Pancreas (tissue), 10 donors: Measurements from ENCODE around the gene C13orf42. TPM values are rescaled to one million over a fixed set of nuclear protein-coding genes. Genes with fewer than 3 reads are reported as not detected.
A peak's percentile ranks its signal among the peaks of the same experiment; 100 is the strongest.

Source experiments
- ATAC-seq, 4 donors: fragments of 200-7000 bp; cut with Tn5 transposase; one replicate each; pipeline versions ENCODE4 v1.8.0 to v1.9.1; 2020; ENCODE audit warnings: mild to moderate bottlenecking in 4 of 4, moderate library complexity in 4 of 4
- DNase-seq, 6 donors: peaks; one replicate each; pipeline ENCODE4 v3.0.0-alpha.2; 2020
- FAIRE-seq: peaks from 2 replicates; lab custom pipeline; 2012; peaks lifted over from hg19 to GRCh38; lab: Jason Lieb, UNC
- H3K27ac ChIP-seq, 4 donors: fragments of 200-600 bp; sonication (generic); 1 replicate in 3 of 4; 2 replicates in 1 of 4; pipeline versions ENCODE4 v1.5.0 to v1.8.0; 2020
- H3K27me3 ChIP-seq, 4 donors: fragments of 200-600 bp; one replicate each; pipeline ENCODE4 v1.8.0; 2021
- H3K36me3 ChIP-seq, 3 donors: fragments of 200-600 bp; sonication (generic) in 1 of 3; one replicate each; pipeline versions ENCODE4 v1.5.0 to v1.8.0; 2020 to 2021
- H3K4me1 ChIP-seq, 3 donors: fragments of 200-600 bp; one replicate each; pipeline ENCODE4 v1.8.0; 2021
- H3K4me3 ChIP-seq, 4 donors: fragments of 200-600 bp; sonication (generic) in 2 of 4; one replicate each; pipeline versions ENCODE4 v1.5.0 to v1.8.0; 2020 to 2021
- H3K9me3 ChIP-seq, 4 donors: fragments of 200-600 bp; one replicate each; pipeline ENCODE4 v1.8.0; 2021
- WGBS, 2 donors: extraction: QIAGEN DNeasy Blood & Tissue Kit; methylation state at CpG; one replicate each; pipeline ENCODE4 v1.1.7; 2013; 5-methylcytosine and 5-hydroxymethylcytosine counted together
- intact Hi-C, 3 donors: fragments of 100-400 bp; cut with DNase I; formaldehyde crosslinking; loops; one replicate each; pipeline versions ENCODE4 v1.11.1 to v1.14.2; 2022
- polyA plus RNA-seq, 2 donors: library from polyadenylated mRNA; stranded (reverse); fragments of 200-250 nt; gene quantifications; one replicate each; pipeline ENCODE4 v1.2.3, GENCODE V29; 2013
- total RNA-seq, 6 donors: library from RNA; stranded (reverse); fragmentation: NEBNext Ultra II Directional in 4 of 6; extraction: Animal tissue kit (Norgen Biotek cat#: 25700) in 4 of 6; gene quantifications; one replicate each; pipeline versions ENCODE4 v1.2.1 to v1.2.4, GENCODE V29; 2021 to 2023
- TF ChIP-seq, protein P1 (sequence below), 4 donors: fragments of 200-600 bp; sonication (generic) in 3 of 4; IDR thresholded peaks; one replicate each; pipeline versions ENCODE4 v1.5.0 to v1.8.0; 2021; ENCODE audit warnings: antibody characterized with exemption in 4 of 4
- donor health status: healthy with polysubstance abuse.
- donor health status: DM: no; HTN: no; CAD: no; lungs with moderate emphysema.
- donor health status: DM: no; HTN: no; CAD: no.
- donor health status: control.
- donor health status: control.
- donor health status: Bipolar disorder and iron deficiency.
- donor health status: DM: yes; HTN: yes; CAD: no.
- donor health status: DM: no; HTN: no; CAD: no.
- donor health status: DM: no; HTN: no; CAD: no.
- donor health status: DM: yes; HTN: yes; CAD: no.

The C13orf42 gene
- total and polyA plus RNA-seq, 8 donors = not detected

DNA sequence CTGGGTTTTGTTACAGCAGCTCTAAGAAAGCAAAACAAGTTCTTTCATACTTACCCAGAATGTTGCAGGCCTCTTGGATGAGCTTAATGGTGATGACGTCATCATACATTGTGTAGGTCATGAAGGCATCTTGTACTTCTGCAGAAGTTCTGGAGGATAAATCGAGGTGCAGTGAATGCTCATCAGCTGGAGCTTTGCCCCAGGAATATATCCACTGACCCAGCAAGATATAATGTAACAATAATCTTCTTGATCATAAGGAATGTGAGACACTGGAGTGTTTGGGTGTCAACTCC, 63.0 kb downstream of the C13orf42 start:
- peaks cover 0 to 5% (median 5%) of the 10 kb centered on the region in 3 donors for H3K4me1 ChIP-seq
- no peak overlapping the region for H3K27ac ChIP-seq
- no peak overlapping the region for H3K4me3 ChIP-seq
- no peaks in the 10 kb centered on the region for H3K9me3 ChIP-seq
- DNase-seq = no peak
- no peak for FAIRE-seq
- ATAC-seq = no peak
- WGBS, 2 donors = 90 to 98% methylated on average over 2 of the region's 2 CpGs
- intact Hi-C loops = no loop called here
- H3K27me3 ChIP-seq = no peaks in the 10 kb centered on the region
- no peaks in the 10 kb centered on the region for H3K36me3 ChIP-seq
- TF ChIP-seq, protein P1, sequence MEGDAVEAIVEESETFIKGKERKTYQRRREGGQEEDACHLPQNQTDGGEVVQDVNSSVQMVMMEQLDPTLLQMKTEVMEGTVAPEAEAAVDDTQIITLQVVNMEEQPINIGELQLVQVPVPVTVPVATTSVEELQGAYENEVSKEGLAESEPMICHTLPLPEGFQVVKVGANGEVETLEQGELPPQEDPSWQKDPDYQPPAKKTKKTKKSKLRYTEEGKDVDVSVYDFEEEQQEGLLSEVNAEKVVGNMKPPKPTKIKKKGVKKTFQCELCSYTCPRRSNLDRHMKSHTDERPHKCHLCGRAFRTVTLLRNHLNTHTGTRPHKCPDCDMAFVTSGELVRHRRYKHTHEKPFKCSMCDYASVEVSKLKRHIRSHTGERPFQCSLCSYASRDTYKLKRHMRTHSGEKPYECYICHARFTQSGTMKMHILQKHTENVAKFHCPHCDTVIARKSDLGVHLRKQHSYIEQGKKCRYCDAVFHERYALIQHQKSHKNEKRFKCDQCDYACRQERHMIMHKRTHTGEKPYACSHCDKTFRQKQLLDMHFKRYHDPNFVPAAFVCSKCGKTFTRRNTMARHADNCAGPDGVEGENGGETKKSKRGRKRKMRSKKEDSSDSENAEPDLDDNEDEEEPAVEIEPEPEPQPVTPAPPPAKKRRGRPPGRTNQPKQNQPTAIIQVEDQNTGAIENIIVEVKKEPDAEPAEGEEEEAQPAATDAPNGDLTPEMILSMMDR (IDR thresholded peaks at IDR 0.05) = no peak

DNA sequence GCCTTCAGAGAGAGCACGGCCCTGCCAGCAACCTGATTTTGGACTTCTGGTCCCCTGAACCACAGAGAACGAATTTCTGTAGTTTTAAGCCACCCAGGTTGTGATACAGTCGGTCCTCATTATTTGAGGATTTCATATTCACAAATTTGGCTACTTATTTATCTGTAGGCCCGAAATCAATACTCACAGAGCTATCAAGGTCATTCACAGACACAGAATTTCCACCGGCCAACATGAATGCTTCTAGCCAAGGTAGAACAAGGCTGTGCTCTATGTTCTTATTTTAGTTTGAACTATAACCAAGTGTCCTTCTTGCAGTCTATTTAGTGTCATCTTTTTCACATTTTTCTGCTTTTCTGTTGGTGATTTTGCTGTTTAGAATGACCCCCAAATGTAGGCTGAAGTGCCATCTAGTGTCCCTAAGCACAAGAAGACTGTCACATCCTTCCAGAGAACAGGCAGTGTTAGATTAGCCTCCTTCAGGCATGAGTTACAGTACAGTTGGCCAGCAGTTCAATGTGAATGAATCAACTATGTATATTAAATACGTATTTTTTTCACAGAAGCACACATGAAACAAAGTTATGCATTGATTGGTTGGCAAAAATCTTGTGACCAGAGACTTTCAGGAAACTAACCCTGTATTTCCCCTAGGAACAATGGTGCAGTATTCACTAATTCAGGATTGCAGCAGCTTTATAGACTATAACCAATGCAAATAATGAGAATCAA, 63.5 kb downstream of the C13orf42 start:
- Histone ChIP-seq H3K27ac (no peak overlapping the region), H3K27me3 (no peaks in the 10 kb centered on the region), H3K9me3 (no peaks in the 10 kb centered on the region), H3K4me1 (peaks cover 0 to 5% (median 5%) of the 10 kb centered on the region in 3 donors), H3K36me3 (no peaks in the 10 kb centered on the region), H3K4me3 (no peak overlapping the region)
- 39 to 42% methylated on average over 6 of the region's 6 CpGs for WGBS, 2 donors
- intact Hi-C loops = no loop called here
- TF ChIP-seq, protein P1 (IDR thresholded peaks at IDR 0.05) = no peak
- ATAC-seq (peak in 3 of 4 donors; percentile 40 to 72 (median 56)), DNase-seq (no peak), FAIRE-seq (no peak)

DNA sequence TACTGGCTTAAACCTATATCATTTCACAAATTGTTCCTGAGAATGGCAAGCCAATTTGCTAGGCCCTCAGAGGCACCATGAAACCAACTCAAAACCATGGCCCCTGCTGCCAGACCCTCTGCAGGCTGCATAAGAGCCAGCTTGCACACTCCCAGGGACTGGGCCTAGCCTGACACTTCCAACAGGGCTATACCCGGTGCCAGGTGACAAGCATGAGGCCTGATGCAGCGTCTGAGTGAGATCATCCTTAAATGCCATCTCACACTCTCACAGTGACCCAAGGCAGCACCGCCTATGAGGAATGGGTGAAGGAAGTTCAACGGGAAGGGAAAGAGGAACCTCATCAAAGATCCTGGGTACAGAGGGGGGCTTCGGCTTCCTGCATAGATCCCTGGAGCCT, 65.6 kb downstream of the C13orf42 start:
- H3K4me3 ChIP-seq = no peak overlapping the region
- TF ChIP-seq, protein P1 (IDR thresholded peaks at IDR 0.05) = no peak
- no peaks in the 10 kb centered on the region for H3K36me3 ChIP-seq
- intact Hi-C loops = no loop called here
- H3K4me1 ChIP-seq = peaks cover 0 to 5% (median 5%) of the 10 kb centered on the region in 3 donors
- DNase-seq (no peak), ATAC-seq (no peak), FAIRE-seq (no peak)
- WGBS, 2 donors = 74 to 76% methylated on average over 5 of the region's 5 CpGs
- H3K27me3 ChIP-seq = no peaks in the 10 kb centered on the region
- H3K27ac ChIP-seq = no peak overlapping the region
- H3K9me3 ChIP-seq = no peaks in the 10 kb centered on the region

DNA sequence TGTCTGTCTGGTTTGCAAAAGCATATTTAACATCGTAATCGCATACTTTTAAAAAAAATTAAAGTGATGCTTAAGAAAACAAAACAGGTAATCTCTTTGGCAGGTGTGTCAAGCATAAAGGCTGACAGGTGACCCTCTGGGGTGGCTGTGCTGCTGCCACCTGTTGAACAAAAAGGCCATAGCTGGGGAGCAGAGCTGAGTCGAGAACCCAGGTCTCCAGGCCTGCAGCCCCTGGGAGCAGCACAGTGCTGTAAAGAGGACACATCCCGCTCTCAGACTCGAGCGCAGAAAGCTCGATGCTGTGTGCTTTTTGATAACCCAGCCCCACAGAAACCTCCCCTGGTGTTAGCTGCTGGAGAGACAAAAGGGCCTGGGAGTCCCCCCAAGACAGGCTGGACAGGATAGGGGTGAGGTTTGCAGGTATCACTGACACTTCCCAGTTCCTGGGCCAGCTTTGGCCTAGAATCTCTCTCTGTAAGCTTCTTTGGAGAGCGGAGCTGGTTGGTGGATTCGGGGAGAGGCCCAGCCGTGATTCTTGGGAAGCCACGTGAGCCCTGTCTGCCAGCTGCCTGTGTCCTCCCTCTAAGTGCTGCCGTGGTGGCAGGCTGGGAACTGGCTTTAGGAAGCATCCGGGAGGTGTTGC, 66.9 kb downstream of the C13orf42 start:
- intact Hi-C loops = no loop called here
- WGBS, 2 donors = 88 to 92% methylated on average over 13 of the region's 13 CpGs
- DNase-seq = no peak
- no peaks in the 10 kb centered on the region for H3K36me3 ChIP-seq
- H3K27me3 ChIP-seq = no peaks in the 10 kb centered on the region
- no peak overlapping the region for H3K4me3 ChIP-seq
- H3K4me1 ChIP-seq = peaks cover 0 to 5% (median 5%) of the 10 kb centered on the region in 3 donors
- no peak for ATAC-seq
- TF ChIP-seq, protein P1 (IDR thresholded peaks at IDR 0.05) = no peak
- no peak for FAIRE-seq
- no peak overlapping the region for H3K27ac ChIP-seq
- H3K9me3 ChIP-seq = no peaks in the 10 kb centered on the region

DNA sequence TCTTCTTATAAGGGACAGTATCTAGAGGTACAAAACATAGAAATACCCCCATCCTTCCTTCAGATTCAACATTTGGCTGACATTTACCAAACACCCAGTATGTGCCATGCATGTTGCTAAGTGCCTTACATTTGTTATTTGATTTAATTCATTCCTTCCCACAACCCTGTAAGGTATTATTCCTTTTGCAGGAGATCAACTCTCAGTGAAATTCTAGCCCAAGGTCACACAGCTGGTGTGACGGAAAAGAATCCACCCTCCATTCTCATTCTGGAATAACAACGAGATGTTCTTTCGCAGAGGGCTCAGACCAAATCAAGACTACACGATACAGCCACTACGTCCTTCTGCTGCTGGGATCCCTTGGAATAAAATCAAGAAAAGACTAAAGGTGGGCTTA, 67.8 kb downstream of the C13orf42 start:
- H3K27me3 ChIP-seq = no peaks in the 10 kb centered on the region
- TF ChIP-seq, protein P1 (IDR thresholded peaks at IDR 0.05) = no peak
- H3K9me3 ChIP-seq = no peaks in the 10 kb centered on the region

More for the DNA sequence above, 67.8 kb downstream of the C13orf42 start:
- no peak for FAIRE-seq
- no peak overlapping the region for H3K4me3 ChIP-seq
- no peaks in the 10 kb centered on the region for H3K36me3 ChIP-seq
- intact Hi-C loops = no loop called here
- H3K4me1 ChIP-seq = peaks cover 0 to 5% (median 5%) of the 10 kb centered on the region in 3 donors
- no peak for DNase-seq
- H3K27ac ChIP-seq = no peak overlapping the region
- no peak for ATAC-seq
- 69 to 79% methylated on average over 5 of the region's 5 CpGs for WGBS, 2 donors
